K562 (cell line): ENCODE data around the gene CEP72. TPM values are rescaled to one million over a fixed set of nuclear protein-coding genes. Genes with fewer than 3 reads are reported as not detected.

Source experiments
- ATAC-seq: fragments of 200-7000 bp; cut with Tn5 transposase; 3 replicates; pipeline ENCODE4 v1.9.1; 2020; ENCODE audit warnings: moderate library complexity
- BruUV-seq: library from RNA; stranded (reverse); fragments of 400-500 nt; replicated peaks from 2 replicates; lab custom pipeline; 2021; lab: Mats Ljungman, UMichigan
- CTCF ChIA-PET: fragments of 300-600 bp; formaldehyde crosslinking; extraction: SDS; loops from one replicate; lab custom pipeline; 2021; ENCODE audit warnings: low intra/inter-chr PET ratio; lab: Yijun Ruan, JAX
- POLR2A ChIA-PET: fragments of 300-600, 350-650 bp; sonication (Branson Sonifier 250); formaldehyde crosslinking; extraction: SDS; loops from one replicate; lab custom pipeline; 2021; ENCODE audit warnings: antibody characterized with exemption, inconsistent platforms; lab: Yijun Ruan, JAX
- DNase-seq, 4 experiments: peaks; one replicate each; pipeline versions ENCODE4 v3.0.0 to v3.0.0-alpha.2; 2011 to 2018; ENCODE audit warnings: low spot score in 3 of 4, mixed read lengths in 3 of 4; ENCODE audit errors: extremely low read depth in 1 of 4
- FAIRE-seq: peaks from 2 replicates; lab custom pipeline; 2011; peaks lifted over from hg19 to GRCh38; lab: Jason Lieb, UNC
- H2AFZ ChIP-seq: 2 replicates; pipeline ENCODE4 v1.6.0; 2011; ENCODE audit warnings: low read depth, low read length, control low read depth, inconsistent platforms
- H3K27ac ChIP-seq: fragments of 200-600 bp; 3 replicates; pipeline ENCODE4 v1.8.0; 2011; ENCODE audit warnings: low read depth, mild to moderate bottlenecking, control low read depth, inconsistent platforms, low read length, moderate library complexity, mixed read lengths; ENCODE audit errors: extremely low read depth
- H3K27me3 ChIP-seq, 2 experiments: fragments of 300-600 bp in 1 of 2; 2 replicates in 1 of 2; 3 replicates in 1 of 2; pipeline versions ENCODE4 v1.6.0 to v1.8.0; 2011; ENCODE audit warnings: inconsistent platforms in 2 of 2, low read length in 2 of 2, mild to moderate bottlenecking in 1 of 2, mixed read lengths in 1 of 2, moderate library complexity in 1 of 2; ENCODE audit not compliant: control insufficient read depth in 2 of 2, insufficient read depth in 2 of 2
- H3K36me3 ChIP-seq: fragments of 300-600 bp; 3 replicates; pipeline ENCODE4 v1.8.0; 2011; ENCODE audit warnings: mild to moderate bottlenecking, low read length, inconsistent platforms; ENCODE audit not compliant: control insufficient read depth, insufficient read depth
- H3K4me1 ChIP-seq, 2 experiments: fragments of 200-600 bp in 1 of 2; replicated peaks in 1 of 2; 2 replicates in 1 of 2; 3 replicates in 1 of 2; pipeline versions ENCODE4 v1.5.1 to v1.8.0; 2011; ENCODE audit warnings: inconsistent platforms in 2 of 2, low read length in 2 of 2, mild to moderate bottlenecking in 1 of 2, mixed read lengths in 1 of 2, moderate library complexity in 1 of 2; ENCODE audit not compliant: control insufficient read depth in 2 of 2, insufficient read depth in 2 of 2
- H3K4me2 ChIP-seq: 2 replicates; pipeline ENCODE4 v1.6.1; 2011; ENCODE audit warnings: low read length, control low read depth, inconsistent platforms, mixed read lengths; ENCODE audit not compliant: insufficient read depth
- H3K4me3 ChIP-seq: fragments of 200-600 bp; sonication (generic), shearing (Covaris generic); 2 replicates; pipeline ENCODE4 v1.5.1; 2016; ENCODE audit warnings: control low read depth, inconsistent platforms
- H3K79me2 ChIP-seq: fragments of 200-600 bp; 3 replicates; pipeline ENCODE4 v1.8.0; 2011; ENCODE audit warnings: low read length, inconsistent platforms; ENCODE audit not compliant: control insufficient read depth, insufficient read depth
- H3K9ac ChIP-seq, 2 experiments: 2 replicates each; pipeline versions ENCODE4 v1.6.0 to v1.6.1; 2011; ENCODE audit warnings: low read depth in 2 of 2, low read length in 2 of 2, control low read depth in 1 of 2, inconsistent platforms in 1 of 2, mild to moderate bottlenecking in 1 of 2, mixed read lengths in 1 of 2; ENCODE audit not compliant: insufficient read depth in 1 of 2
- H3K9me1 ChIP-seq: one replicate; pipeline ENCODE4 v1.6.0; 2011; ENCODE audit warnings: inconsistent platforms, mild to moderate bottlenecking, low read length, moderate library complexity; ENCODE audit not compliant: control insufficient read depth, insufficient read depth
- H3K9me3 ChIP-seq: replicated peaks from 2 replicates; pipeline ENCODE4 v1.5.1; 2011; ENCODE audit warnings: low read depth, low read length, inconsistent platforms; ENCODE audit not compliant: control insufficient read depth, insufficient read depth
- H4K20me1 ChIP-seq: replicated peaks from 2 replicates; pipeline ENCODE4 v1.6.1; 2011; ENCODE audit warnings: low read length, inconsistent platforms, mixed read lengths; ENCODE audit not compliant: control insufficient read depth, insufficient read depth
- ARID2 ChIP-seq: fragments of 450-650 bp; IDR thresholded peaks from 2 replicates; pipeline ENCODE4 v1.6.1; 2017; ENCODE audit warnings: antibody characterized with exemption, mild to moderate bottlenecking
- CBX8 ChIP-seq: fragments of 200-600 bp; sonication (generic); IDR thresholded peaks from 2 replicates; pipeline ENCODE4 v1.6.1; 2012; ENCODE audit warnings: borderline replicate concordance, mixed run types, low read depth, mild to moderate bottlenecking, moderate library complexity, mixed read lengths, low read length, control low read depth, inconsistent platforms; ENCODE audit not compliant: poor library complexity, severe bottlenecking; ENCODE audit errors: extremely low read depth
- FOS ChIP-seq: IDR thresholded peaks from 3 replicates; pipeline ENCODE4 v1.6.1; 2011; ENCODE audit not compliant: insufficient read length; ENCODE audit errors: extremely low read depth
- KDM2B ChIP-seq: fragments of 250-450 bp; sonication (Bioruptor Pico); IDR thresholded peaks from 2 replicates; pipeline ENCODE4 v1.8.0; 2021; ENCODE audit warnings: mild to moderate bottlenecking, moderate library complexity
- KLF16 ChIP-seq: IDR thresholded peaks from 2 replicates; pipeline ENCODE4 v1.6.1; 2016; ENCODE audit warnings: antibody characterized with exemption
- NR1H2 ChIP-seq: sonication (generic); formaldehyde crosslinking; IDR thresholded peaks from 2 replicates; pipeline ENCODE4 v1.4.0; 2020; ENCODE audit warnings: mild to moderate bottlenecking, missing genetic modification reagents
- ZEB2 ChIP-seq: fragments of 450-650 bp; IDR thresholded peaks from 2 replicates; pipeline ENCODE4 v1.6.1; 2016
- ZNF644 ChIP-seq: fragments of 200-800 bp; sonication (Bioruptor generic); IDR thresholded peaks from 2 replicates; pipeline ENCODE4 v1.6.1; 2016; ENCODE audit warnings: low read depth, missing genetic modification characterization, missing compliant biosample characterization
- ZNF77 ChIP-seq: fragments of 250-450 bp; sonication (Bioruptor Pico); IDR thresholded peaks from 2 replicates; pipeline ENCODE4 v1.5.0; 2020
- ZNF830 ChIP-seq: fragments of 250-450 bp; sonication (Bioruptor Pico); IDR thresholded peaks from 2 replicates; pipeline ENCODE4 v1.5.0; 2021; ENCODE audit warnings: mild to moderate bottlenecking
- WGBS: fragments of 100-300 bp; shearing (Covaris generic); methylation state at CpG from one replicate; pipeline ENCODE4 v1.1.6; 2016; ENCODE audit warnings: low coverage, mixed read lengths; ENCODE audit not compliant: insufficient coverage; ENCODE audit errors: missing lambda C conversion rate; 5-methylcytosine and 5-hydroxymethylcytosine counted together
- in situ Hi-C: fragments of 300-500 bp; cut with MboI; formaldehyde crosslinking; loops from 4 replicates; pipeline ENCODE4 v1.15.0; 2018; ENCODE audit warnings: inconsistent platforms, mixed read lengths
- intact Hi-C: fragments of 100-400 bp; cut with micrococcal nuclease; formaldehyde crosslinking; loops from 2 replicates; pipeline ENCODE4 v1.14.2; 2022
- polyA plus RNA-seq, 8 experiments: library from polyadenylated mRNA; depleted of rRNA in 4 of 8; stranded (reverse) in 5 of 8; unstranded in 3 of 8; fragments of >200 nt; fragmentation: Nextera tagmentation in 2 of 8; fragmentation: Illumina TruSeq in 1 of 8; extraction: Ambion mirVana in 2 of 8; extraction: Trizol in 1 of 8; gene quantifications; 2 replicates each; pipeline versions ENCODE4 v1.2.1 to v1.2.3, GENCODE V29; 2011 to 2014; ENCODE audit warnings: inconsistent platforms in 1 of 8, missing spikeins in 1 of 8
- total RNA-seq, 7 experiments: library from RNA; depleted of rRNA in 6 of 7; stranded (reverse); fragments of >200 nt in 6 of 7; fragmentation: Illumina TruSeq in 2 of 7; extraction: Trizol in 2 of 7; gene quantifications; 2 replicates each; pipeline versions ENCODE4 v1.2.1 to v1.2.3, GENCODE V29; 2011 to 2021; ENCODE audit warnings: low replicate concordance in 1 of 7
- TF ChIP-seq, protein P1 (sequence below): fragments of 250-450 bp; sonication (Bioruptor Pico); IDR thresholded peaks from 2 replicates; pipeline ENCODE4 v1.8.0; 2021; ENCODE audit warnings: mild to moderate bottlenecking, moderate library complexity
- TF ChIP-seq, protein P2 (sequence below): fragments of 450-650 bp; formaldehyde crosslinking; IDR thresholded peaks from 2 replicates; pipeline ENCODE4 v1.4.0; 2022; ENCODE audit warnings: mild to moderate bottlenecking, moderate library complexity
- TF ChIP-seq, protein P3 (sequence below): sonication (generic); formaldehyde crosslinking; IDR thresholded peaks from 2 replicates; pipeline ENCODE4 v1.8.0; 2022; ENCODE audit warnings: missing genetic modification reagents, mild to moderate bottlenecking, moderate library complexity, borderline replicate concordance

Gene CEP72
- total and polyA plus RNA-seq, 9 of the 15 experiments (the other 6 are each of a cell fraction or from before 2014, with no cell fraction given) = 0.89 to 38.1 (median 14.2) TPM

DNA sequence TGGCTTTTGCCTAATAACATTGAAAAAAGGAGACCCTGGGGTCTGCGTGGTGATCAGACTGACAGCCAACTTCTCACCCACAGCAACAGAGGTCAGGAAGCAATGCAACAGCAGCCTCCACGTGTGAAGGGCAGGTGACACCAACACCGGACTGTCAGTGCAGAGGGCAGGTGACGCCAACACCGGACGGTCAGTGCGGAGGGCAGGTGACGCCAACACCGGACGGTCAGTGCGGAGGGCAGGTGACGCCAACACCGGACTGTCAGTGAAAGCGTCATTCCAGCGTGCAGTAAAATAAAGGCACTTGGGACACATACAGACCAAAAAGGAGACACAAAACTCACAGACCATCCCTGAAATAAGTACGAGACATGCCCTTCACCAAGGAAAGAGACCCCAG is 37.2 kb upstream of the CEP72 start:
- TF ChIP-seq, protein P1, sequence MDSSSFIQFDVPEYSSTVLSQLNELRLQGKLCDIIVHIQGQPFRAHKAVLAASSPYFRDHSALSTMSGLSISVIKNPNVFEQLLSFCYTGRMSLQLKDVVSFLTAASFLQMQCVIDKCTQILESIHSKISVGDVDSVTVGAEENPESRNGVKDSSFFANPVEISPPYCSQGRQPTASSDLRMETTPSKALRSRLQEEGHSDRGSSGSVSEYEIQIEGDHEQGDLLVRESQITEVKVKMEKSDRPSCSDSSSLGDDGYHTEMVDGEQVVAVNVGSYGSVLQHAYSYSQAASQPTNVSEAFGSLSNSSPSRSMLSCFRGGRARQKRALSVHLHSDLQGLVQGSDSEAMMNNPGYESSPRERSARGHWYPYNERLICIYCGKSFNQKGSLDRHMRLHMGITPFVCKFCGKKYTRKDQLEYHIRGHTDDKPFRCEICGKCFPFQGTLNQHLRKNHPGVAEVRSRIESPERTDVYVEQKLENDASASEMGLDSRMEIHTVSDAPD = no peak
- TF ChIP-seq ZNF644 (tag) (no peak), ARID2 (no peak), ZNF830 (CRISPR knock-in tag) (no peak), CBX8 (no peak), ZEB2 (no peak), KDM2B (CRISPR knock-in tag) (no peak), FOS (no peak), KLF16 (no peak), NR1H2 (CRISPR knock-in tag) (no peak), ZNF77 (CRISPR knock-in tag) (no peak)
- TF ChIP-seq, protein P2, sequence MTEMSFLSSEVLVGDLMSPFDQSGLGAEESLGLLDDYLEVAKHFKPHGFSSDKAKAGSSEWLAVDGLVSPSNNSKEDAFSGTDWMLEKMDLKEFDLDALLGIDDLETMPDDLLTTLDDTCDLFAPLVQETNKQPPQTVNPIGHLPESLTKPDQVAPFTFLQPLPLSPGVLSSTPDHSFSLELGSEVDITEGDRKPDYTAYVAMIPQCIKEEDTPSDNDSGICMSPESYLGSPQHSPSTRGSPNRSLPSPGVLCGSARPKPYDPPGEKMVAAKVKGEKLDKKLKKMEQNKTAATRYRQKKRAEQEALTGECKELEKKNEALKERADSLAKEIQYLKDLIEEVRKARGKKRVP (CRISPR knock-in tag) = no peak
- TF ChIP-seq, protein P3, sequence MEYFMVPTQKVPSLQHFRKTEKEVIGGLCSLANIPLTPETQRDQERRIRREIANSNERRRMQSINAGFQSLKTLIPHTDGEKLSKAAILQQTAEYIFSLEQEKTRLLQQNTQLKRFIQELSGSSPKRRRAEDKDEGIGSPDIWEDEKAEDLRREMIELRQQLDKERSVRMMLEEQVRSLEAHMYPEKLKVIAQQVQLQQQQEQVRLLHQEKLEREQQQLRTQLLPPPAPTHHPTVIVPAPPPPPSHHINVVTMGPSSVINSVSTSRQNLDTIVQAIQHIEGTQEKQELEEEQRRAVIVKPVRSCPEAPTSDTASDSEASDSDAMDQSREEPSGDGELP (CRISPR knock-in tag) = no peak
- WGBS = 29% methylated on average over 16 of the region's 16 CpGs

More for the DNA sequence above, 37.2 kb upstream of the CEP72 start:
- no TSS peak for BruUV-seq
- H3K9ac ChIP-seq = no peak overlapping the region
- H3K27ac ChIP-seq = no peak overlapping the region
- no peaks in the 10 kb centered on the region for H3K9me1 ChIP-seq
- no peaks in the 10 kb centered on the region for H4K20me1 ChIP-seq
- DNase-seq (no peak), ATAC-seq (no peak), FAIRE-seq (no peak)
- peaks cover 0 to 13% of the 10 kb centered on the region in 2 experiments; a peak in 1 of 5 replicates for H3K4me1 ChIP-seq
- no peak overlapping the region for H2AFZ ChIP-seq
- CTCF ChIA-PET = no interaction called here
- no peaks in the 10 kb centered on the region for H3K36me3 ChIP-seq
- no peaks in the 10 kb centered on the region for H3K79me2 ChIP-seq
- H3K4me3 ChIP-seq = no peak overlapping the region
- peaks cover 42 to 63% of the 10 kb centered on the region in 2 experiments for H3K27me3 ChIP-seq
- intact Hi-C loops (no loop called here), in situ Hi-C loops (no loop called here)
- POLR2A ChIA-PET = no interaction called here
- H3K4me2 ChIP-seq = no peak overlapping the region
- H3K9me3 ChIP-seq = no peaks in the 10 kb centered on the region
